GM21619 (cell line): ENCODE data around the gene GPSM1.

ENCODE experiments used
- ATAC-seq: cut with Tn5 transposase; IDR thresholded peaks from one replicate; pipeline ENCODE4 v1.9.1; 2021; ENCODE audit not compliant: unreplicated experiment

The GPSM1 gene

GRCh38 chr9:136331030-136331429 is 3.7 kb downstream of the GPSM1 start:
- ATAC-seq, result no peak

- no peak for ATAC-seq
These were observed 4.5 kb downstream of the GPSM1 start for GRCh38 chr9:136331556-136332481.

- no peak for ATAC-seq
These were observed 5.2 kb downstream of the GPSM1 start for GRCh38 chr9:136332482-136332983.

- ATAC-seq, result no peak
These were observed 5.7 kb downstream of the GPSM1 start for GRCh38 chr9:136333045-136333444.

- no peak for ATAC-seq
These were observed 6.1 kb downstream of the GPSM1 start for GRCh38 chr9:136333486-136333885.

- ATAC-seq, result no peak
These were observed 7.2 kb downstream of the GPSM1 start for GRCh38 chr9:136334541-136334940.

- no peak for ATAC-seq
These were observed 8.2 kb downstream of the GPSM1 start for GRCh38 chr9:136335296-136336155.

- no peak for ATAC-seq
These were observed 9.0 kb downstream of the GPSM1 start for GRCh38 chr9:136336156-136336870.

- no peak for ATAC-seq
These were observed 9.5 kb downstream of the GPSM1 start for GRCh38 chr9:136336881-136337280.

- no peak for ATAC-seq
These were observed 10.4 kb downstream of the GPSM1 start for GRCh38 chr9:136337416-136338395.

- no peak for ATAC-seq
These were observed 11.2 kb downstream of the GPSM1 start for GRCh38 chr9:136338511-136338910.

GRCh38 chr9:136339173-136339957 is 12.0 kb downstream of the GPSM1 start:
- no peak for ATAC-seq

- ATAC-seq, result no peak
These were observed 12.6 kb downstream of the GPSM1 start for GRCh38 chr9:136339958-136340310.

- ATAC-seq, result no peak
These were observed 13.2 kb downstream of the GPSM1 start for GRCh38 chr9:136340356-136341041.

- no peak for ATAC-seq
These were observed 13.8 kb downstream of the GPSM1 start for GRCh38 chr9:136341042-136341655.

- no peak for ATAC-seq
These were observed 14.4 kb downstream of the GPSM1 start for GRCh38 chr9:136341769-136342168.

GRCh38 chr9:136342181-136343120 is 15.1 kb downstream of the GPSM1 start:
- ATAC-seq, result no peak
